Effector CD4-positive, alpha-beta T cell (primary cell): Measurements from ENCODE around the gene ANXA5.
A peak's percentile ranks its signal among the peaks of the same experiment; 100 is the strongest.
"Not testable (repeated sequence)": the region's sequence is repeated elsewhere in the genome, so short reads cannot be mapped to it uniquely, and the experiment has no call there.

Experiments used
- DNase-seq: peaks from one replicate; pipeline ENCODE4 v3.0.0-alpha.2; 2020
- total RNA-seq: gene quantifications from one replicate; lab custom pipeline; 2026; lab: John Stamatoyannopoulos, UW

The ANXA5 gene
- 60.6 reads per million, percentile 72 among the genes with 10 or more reads in this experiment for total RNA-seq

DNA sequence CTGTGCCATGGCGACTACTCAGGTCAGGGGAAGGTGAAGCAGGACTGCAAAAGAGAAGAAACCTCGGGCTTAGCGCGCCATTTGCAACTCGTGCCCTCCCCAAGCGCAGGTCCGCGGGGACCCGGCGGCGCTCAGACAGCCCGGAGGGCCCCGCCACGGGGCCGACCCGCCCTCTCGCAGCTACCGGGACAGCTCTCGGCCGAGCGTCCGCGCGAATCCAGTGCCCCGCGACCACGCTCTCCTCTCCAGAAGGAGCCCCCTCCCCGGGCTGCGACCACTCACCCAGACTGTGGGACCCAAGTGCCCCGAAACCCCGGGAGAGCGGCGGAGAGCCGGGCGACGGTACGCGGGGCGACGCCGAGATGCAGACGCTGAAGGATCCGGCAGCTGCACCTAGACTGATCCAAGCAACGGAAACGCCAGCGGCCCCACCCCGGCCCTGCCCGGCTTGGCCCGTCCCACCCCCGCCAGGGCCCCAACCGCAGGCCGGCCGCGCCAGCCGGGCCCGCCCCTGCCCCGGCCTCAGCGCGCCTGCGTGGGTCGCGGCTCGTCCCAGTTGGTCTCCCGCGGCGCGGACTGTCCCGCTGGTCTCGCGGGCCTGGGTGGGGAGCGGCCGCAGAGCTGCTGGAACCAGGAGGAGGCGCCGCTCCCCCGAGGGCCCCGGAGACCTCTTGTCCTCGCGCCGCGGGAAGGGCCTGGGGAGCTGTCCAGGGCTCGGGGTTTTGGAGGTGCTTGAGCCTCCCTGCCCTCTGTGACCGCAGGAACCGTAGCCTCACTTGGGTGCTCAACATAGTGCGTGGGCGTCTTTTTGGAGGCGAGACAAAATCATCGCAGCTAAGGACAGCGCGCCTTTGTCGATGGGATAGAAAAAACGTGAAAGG lies at the start of gene ANXA5:
ANXA5 (minus strand) TSS at position 400 of the 881 bp plus-strand sequence; CDS start at position 9, 391 bp downstream.
- peak; percentile 32 for DNase-seq

DNA sequence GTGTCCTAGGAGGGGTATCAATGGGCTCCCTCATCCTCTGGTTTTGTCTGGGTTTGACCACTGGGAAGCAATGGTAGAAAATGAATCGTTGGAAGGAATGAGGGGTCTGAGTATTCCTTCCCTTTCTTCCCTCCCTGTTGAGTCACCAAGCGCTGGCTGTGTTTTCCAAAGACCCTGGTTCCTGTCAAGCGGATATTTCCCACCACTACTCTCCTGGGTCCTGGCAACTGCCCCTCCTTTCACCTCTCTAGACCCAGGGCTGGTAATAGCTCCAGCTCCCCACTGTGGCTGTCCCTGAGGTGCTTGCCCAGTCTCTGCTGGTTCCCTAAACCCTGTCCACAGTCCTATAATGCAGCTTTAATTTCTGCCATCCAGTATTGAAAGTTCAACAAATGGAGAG lies 46.0 kb upstream of the ANXA5 start:
- DNase-seq: no peak

DNA sequence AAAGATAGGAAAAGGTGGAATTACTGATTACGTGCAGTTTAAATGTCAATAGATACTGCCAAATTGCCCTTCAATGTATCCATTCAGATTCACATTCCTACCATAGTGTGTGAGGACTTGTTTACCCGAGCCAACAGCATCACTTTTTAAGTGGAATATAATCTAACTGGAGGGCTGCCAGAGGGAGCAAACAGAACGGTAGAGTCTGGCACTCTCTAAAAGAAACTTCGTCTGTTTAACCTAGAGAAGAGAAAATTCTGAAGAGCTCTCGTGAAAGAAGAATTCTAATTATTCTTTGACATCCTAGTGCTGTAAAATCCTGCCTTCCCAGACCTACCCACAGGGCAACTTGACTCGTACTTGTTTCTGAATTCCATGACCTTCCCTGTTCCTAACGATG lies 45.0 kb upstream of the ANXA5 start:
- no peak for DNase-seq

DNA sequence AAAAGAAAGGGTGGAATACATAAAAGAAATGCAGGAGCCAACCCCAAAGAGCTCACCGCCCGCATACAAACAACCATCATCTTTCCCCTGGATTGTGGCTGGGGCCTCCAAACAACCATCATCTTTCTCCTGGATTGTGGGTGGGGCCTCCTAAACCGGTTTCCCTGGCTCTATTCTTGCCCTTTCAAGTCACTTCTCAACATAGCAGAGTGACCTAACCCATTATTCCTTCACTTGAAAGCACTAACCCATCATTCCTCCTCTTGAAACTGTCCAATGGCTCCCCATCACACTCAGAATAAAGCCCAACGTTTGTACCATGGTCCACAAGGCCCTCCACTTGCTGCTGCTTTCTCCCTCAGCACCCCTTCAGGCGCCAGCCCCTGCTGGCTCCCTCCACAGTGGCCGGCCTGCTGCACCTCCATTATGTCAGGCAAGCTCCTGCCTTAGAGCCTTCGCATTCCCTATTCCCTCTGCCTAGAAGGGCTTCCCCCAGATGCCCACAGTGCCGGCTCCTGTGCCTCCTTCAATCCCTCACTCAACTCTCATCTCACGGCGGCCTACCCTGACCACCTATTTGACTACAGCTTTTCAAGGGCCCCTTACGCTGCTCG lies 44.1 kb upstream of the ANXA5 start:
- DNase-seq: no peak

DNA sequence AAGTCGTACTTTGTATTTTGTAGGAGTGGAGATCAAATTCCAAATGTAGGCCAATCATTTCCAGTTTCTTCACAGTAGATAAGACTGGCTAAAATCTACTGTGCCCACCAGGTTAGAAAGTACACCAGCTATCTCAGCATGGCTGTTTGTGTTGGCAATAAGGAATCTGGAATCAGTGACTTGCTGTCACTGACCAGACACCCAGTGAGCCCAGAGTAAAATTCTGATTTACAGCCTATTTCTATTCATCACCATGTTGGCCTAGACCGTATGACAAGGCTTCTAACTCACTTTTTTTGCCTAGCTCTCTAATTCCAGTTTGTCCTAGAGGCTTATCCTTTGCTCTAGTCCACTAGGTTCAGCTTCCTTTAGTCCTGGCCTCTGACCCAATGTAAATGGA lies 42.8 kb upstream of the ANXA5 start:
- no peak for DNase-seq

DNA sequence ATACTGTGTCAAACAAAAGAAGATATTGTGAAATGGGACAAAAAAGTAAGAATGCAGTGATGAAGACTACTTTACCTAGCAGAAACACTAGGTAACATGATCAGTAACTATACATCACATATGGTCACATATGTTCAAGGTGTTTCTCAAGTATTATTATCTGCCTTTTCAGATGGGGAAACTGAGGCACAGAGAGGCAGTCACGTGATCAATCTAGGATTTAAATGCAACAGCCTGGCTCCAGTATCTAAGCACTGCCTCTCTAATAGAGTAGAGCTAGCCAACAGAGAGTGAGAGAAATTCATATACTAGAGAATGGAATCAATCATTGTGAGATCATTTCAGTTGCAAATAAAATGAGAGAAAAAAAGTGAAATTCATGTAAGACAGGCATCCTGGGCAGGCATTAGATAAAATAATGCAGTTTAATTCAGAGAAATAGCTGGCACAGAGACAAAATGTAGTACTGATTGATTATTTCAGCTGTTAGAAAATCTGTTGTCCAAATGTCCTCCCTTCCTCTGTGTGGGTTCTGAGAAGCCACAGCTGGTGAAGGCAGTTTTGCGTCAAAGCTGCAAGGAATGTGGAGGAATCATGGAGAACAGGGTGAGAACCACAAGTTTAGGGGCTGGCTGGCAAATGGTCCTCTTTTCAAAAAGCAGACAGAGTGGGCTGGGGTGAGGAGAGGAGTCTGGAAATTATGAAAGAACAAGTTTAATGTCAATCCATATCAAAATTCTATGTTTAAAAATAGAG lies 42.2 kb upstream of the ANXA5 start:
- DNase-seq: no peak

DNA sequence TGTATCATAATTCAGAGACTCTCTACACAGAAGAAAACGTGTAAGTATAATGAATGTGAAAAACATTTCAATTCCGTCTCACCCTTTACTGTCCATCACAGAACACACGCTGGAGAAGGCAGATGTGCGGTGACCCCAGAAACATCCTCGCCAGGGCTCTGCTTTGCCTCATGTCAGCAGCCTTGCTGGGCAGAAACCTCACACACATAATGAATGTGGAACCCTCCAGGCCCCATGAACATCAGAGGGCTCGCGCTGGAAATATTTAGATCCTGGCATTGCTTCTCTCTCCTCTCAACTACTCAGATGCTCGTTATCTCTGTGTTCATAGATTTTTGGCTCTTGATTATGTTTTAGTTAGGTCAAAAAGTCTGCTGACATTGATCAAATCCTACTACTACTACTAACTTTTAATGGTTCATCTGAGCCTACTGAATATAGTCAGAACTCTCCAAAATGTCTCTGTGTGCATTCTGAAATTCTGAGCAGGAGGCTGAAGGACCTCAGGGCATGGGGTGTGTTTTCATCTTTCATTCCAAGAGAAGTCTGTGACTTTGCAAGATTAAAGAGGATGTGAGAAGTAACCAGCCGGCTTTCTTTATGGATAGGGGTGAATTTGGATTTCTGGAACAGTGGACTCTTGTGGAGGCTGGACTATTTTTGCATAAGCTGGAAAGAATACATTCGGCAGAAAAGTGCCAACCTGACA lies 41.2 kb upstream of the ANXA5 start:
- DNase-seq: no peak

DNA sequence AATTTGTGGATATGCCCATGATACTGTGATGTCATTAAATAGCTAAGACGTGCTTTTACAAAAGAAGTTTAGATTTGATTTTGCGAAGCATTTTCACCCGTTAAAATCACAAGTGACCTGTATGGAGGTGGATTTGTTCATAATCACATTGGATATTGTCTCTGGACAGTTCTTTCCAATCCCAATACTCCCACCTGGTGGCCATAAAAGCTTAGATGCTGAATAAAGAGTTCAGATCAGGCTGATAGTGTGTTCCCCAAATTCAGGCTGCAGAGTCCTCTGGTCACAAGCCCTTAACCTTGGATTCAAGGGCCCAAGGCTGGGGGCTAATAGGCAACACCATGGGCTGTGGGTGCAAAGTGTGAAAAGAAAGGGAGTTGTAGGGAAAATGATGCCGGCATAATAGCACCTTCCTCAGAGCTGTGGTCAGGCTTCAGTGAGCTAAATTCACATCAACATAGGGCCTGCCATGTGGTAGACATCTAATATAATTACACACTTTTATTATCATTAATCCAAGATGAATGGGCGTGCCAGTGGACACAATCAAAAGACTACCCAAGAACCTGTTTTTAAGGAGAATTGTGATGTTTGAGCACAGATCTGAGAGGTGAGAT lies 40.1 kb upstream of the ANXA5 start:
- DNase-seq: no peak

DNA sequence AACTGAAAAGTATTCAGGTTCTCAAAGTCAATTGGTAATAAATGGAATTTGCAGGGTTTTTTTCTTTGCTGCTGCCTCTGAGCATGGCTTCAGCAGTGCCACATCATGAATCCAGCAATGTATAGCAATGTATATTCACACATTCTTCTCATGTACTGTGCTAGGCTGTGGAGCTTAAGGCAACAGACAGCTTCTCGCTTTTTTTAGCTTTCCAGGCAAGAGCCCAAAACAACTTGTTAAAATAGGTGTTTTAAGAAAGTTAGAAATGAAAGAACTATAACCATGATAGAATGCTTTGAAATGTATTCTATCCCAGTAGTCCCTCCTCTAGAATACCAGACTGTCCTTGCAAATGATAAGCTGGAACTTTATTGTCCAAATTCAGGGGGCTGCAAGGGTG lies 37.8 kb upstream of the ANXA5 start:
- no peak for DNase-seq

DNA sequence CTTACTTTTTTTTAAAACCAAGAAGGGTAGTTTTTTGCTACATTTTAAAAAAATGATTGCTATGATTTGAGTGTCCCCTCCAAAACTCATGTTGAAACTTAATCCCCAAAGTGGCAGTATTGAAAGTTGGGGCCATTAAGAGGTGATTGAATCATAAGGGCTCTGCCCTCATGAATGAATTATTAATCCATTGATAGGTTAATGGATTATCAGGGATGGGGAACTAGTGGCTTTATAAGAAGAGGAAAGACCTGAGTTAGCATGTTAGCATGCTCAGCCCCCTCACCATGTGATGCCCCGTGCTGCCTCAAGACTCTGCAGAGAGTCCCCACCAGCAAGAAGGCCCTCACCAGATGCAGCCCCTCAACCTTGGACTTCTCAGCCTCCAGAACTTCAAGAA lies 37.2 kb upstream of the ANXA5 start:
- DNase-seq: no peak

DNA sequence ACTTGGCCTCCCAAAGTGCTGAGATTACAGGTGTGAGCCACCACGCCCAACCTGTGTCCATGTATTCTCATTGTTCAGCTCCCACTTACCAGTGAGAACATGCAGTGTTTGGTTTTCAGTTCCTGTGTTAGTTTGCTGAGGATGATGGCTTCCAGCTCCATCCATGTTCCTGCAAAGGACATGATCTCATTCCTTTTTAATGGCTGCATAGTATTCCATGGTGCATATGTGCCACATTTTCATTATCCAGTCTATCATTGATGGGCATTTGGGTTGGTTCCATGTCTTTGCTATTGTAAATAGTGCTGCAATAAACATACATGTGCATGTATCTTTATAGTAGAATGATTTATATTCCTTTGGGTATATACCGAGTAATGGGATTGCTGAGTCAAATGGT lies 33.0 kb upstream of the ANXA5 start:
- DNase-seq: not testable (repeated sequence)

DNA sequence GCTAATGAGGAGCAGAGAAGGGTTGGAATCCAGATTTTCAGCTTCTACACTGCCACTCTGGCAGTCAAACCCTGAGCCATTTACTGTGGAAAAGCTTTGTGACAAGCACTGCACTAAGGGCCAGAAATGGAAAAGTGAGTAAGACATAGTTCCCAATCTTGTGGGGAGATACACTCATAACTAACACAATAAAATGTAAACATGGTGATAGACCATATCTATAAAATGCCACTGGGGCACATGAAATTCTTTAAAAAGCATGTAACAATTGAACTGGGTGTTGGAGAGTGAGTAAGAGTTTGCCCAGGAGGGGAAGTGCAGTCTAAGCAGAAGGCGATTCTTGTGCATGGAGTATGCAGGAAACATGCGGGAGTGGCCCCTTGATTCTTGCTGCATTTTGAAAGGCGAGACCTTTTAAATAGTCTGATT lies 32.0 kb upstream of the ANXA5 start:
- DNase-seq: no peak

DNA sequence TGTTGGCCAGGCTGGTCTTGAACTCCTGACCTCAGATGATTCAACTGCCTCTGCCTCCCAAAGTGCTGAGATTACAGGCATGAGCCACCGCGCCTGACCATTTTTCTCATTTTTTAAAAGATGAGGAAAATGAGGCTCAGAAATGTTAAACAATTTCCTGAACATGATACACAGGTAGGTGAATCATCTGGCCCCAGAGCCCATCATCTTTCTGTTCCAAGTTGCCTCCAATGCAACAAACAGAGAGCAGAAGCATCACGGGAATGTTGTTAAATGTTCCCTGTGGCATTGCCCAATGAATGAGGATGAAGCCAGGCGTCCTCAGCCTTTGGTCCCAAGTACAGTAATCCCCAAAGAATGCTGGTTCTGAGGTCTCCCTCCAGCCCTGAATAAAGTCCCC lies 31.3 kb upstream of the ANXA5 start:
- DNase-seq: no peak

DNA sequence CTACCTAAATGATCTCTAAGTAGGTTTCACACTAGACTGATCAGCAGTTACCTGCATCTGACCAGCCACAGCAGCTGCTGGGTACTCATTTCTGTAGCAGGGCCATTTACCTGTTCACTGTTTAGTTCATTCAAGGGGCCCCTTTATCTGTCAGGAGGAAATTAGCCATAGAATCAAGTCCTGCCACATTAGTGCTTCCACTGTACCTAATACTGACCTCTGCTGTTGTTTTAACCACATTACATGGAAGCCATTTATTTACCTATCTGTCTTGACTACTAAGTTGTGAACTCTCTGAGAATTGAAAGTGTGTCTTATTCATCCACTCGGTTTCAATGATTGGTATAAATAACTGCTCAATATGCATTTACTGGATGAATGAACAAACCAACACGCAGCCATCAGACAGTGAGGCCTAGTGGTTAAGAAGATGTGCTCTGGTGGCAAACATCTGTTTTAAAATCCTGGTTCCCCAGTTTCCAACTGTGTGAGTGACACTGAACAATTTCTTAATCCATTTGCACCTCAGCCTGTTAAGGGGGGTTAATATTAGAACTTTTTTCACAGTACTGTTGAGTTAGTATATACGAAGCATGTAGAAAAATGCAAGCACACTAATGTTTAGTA lies 30.0 kb upstream of the ANXA5 start:
- DNase-seq: no peak

DNA sequence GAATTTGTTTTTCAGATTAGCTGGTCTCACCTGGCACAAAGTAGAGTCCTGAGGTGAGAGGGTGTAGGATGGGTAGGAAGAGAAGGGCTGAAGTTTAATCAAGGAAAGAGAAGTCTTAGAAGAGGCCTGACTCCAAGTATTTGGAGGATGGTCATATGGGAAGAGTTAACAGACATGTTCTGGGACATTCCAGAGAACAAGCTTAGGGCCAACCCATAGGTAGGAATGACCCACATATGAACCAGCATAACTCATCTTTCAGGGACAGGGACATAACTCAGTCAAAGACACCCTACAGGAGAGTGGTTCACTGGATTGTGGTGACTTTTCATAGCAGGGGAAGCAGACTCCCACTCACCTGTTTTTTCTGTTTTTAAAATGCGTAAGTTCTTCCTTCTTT lies 27.9 kb upstream of the ANXA5 start:
- DNase-seq: no peak

DNA sequence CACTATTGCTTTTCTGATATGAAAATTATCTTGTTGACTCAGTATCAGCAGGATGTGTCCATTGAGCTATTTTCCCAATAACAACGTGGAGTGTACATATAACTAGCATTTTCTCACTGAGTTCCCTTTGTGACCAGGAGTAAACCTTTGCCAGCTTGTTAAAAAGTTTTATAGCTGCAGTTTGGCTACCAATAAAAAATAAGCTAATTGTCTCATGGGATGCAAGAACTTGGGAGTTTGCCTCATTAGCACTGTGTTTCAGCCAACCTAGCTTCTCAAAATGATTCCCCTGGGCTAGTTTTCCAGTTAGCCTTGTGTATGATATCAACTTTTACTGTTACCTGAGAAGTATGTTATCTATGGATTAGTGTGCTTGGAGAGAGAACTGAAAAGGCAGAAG lies 24.9 kb upstream of the ANXA5 start:
- DNase-seq: no peak

DNA sequence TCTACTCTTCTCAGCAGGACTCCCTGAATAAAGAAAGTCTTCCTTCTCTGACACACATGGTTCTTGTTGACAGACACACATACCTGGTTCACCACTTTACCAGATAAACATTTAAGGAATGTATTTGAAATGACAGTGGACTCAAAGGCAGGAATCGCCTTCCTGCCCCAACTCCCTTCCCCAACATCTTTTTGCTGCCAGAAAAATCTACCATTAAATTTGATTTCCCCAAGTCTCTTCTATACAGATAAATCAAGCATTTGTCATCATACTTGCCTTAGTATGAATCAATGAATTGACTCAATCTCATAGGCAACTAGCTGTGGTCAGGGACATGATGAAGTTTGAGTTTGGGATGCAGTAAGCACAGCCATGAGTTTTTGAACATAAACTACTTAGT lies 23.3 kb upstream of the ANXA5 start:
- no peak for DNase-seq

DNA sequence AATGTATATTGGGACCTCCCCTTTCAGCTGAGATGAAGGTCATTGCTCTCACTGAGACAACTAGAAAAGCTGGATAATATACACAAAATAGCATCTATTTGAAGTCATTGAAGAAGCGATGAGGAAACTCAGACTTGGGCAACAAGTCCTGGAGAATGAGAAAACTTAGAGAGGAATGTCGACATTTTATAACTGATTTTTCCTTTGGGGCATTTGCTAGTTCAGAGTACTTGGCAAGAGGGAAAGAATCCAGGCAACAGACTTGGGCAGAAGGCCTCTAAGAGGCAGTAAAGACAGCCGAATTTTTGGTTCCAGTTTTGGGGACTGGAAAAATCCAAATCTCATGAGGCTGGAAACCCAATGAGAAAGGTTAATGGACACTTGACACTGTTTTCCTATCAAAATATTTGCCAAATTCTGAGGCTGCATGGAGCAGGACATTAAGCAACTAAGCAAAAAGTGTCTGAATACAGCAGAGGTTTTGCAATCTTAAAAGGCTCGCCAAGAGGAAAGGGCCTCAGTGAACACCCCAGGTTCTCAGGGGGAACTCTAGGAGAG lies 21.0 kb upstream of the ANXA5 start:
- no peak for DNase-seq

DNA sequence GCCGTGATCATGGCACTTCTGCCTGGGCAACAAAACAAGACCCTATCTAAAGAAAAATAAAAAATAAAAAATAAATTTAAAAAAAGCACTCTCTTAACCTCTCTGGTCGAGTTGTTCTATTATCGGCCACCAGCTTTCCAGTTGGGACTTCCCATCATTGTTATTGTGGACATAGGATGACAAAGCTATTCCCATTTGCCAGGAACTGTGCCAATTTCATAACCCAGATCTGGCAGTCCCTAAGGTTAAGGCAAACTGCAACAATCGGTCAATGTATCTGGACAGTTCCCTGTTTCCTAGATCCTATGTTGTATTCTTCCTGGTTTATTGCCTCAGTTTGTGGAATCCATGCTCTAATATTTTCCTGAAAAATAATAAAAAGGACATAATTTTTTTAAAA lies 17.8 kb upstream of the ANXA5 start:
- no peak for DNase-seq

DNA sequence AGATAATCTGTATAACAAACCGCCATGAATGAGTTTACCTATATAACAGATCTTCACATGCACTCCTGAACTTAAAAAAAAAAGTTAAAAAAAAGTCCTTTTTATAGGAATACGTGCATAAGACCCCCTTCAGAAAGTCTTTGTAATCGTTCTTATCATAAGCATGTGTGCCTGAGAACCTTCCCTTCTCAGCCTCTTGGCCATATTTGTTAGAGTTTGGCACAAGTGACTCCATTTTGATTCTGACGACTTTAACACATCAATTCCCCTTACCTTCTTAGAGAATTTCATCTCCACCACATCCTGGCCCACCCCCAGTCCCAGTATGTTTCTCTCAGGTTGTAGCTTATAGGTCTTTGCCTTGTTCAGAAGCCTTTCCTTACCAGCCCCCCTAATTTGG lies 16.0 kb upstream of the ANXA5 start:
- DNase-seq: no peak

DNA sequence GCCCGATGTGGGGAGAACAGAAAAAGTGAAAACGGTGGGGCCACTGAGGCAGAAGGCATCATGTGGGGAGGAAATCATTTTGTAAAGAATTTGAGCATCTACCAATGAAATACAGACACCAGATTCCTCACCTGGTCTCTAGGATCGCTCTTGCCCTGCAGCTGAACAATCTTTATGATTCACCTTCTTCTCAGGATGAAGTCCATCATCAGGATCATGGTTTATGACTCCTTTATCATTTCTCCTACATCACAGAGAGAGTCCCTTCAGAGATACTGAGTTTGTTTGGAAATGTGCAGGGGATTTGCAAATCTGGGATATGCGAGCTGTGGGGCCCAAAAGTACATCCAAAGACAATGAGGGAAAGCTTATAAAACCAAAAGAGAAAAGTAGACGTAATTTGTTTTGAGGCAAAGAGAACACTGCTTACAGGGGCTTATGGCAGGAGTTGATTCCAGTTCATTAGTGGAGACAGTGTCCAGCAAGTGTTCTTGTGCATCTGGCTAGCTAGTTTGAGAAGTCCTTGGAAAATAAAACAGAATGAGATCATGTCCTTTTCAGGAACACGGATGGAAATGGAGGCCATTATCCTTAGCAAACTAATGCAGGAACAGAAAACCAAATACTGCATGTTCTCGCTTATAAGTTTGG lies 15.3 kb upstream of the ANXA5 start:
- DNase-seq: no peak
